ENCODE data around the gene RYR3.

GRCh38 chr15:33322091-33322490 lies 11.3 kb downstream of the RYR3 start:
- TF ChIP-seq POLR2AphosphoS5 (IDR thresholded peaks at IDR 0.05; ENCODE audit: low read depth, low read length) = no peak
- TF ChIP-seq POLR2A (IDR thresholded peaks at IDR 0.05; ENCODE audit: low read depth, low read length) = no peak
